Uterus (tissue), 2 donors: ENCODE results near the gene HPS4.

Experiments
- CTCF ChIP-seq, 4 experiments: fragments of 200-600 bp in 2 of 4; fragments of 450-650 bp in 2 of 4; sonication (generic) in 2 of 4; IDR thresholded peaks; one replicate each; pipeline ENCODE4 v1.5.1; 2016 to 2019; ENCODE audit warnings: antibody characterized with exemption in 4 of 4, mild to moderate bottlenecking in 2 of 4, moderate library complexity in 1 of 4
- POLR2A ChIP-seq, 2 donors: fragments of 450-650 bp; IDR thresholded peaks; one replicate each; pipeline ENCODE4 v1.6.1; 2016; ENCODE audit warnings: antibody characterized with exemption in 2 of 2, mild to moderate bottlenecking in 1 of 2, moderate library complexity in 1 of 2

- TF ChIP-seq CTCF (IDR thresholded peaks at IDR 0.05) (no peak), POLR2A (IDR thresholded peaks at IDR 0.05) (no peak)
These were observed 23.4 kb downstream of the HPS4 start for GRCh38 chr22:26460202-26460601.
